Esophagus (tissue), 2 donors: Measurements from ENCODE around the gene NSMCE1. TPM values are rescaled to one million over a fixed set of nuclear protein-coding genes. Genes with fewer than 3 reads are reported as not detected.

ENCODE experiments used
- H3K27ac ChIP-seq, 2 donors: one replicate each; pipeline ENCODE4 v1.5.1; 2013; ENCODE audit warnings: low read depth in 2 of 2, mild to moderate bottlenecking in 2 of 2, inconsistent platforms in 1 of 2, low read length in 1 of 2, moderate library complexity in 1 of 2
- H3K27me3 ChIP-seq, 2 donors: one replicate each; pipeline ENCODE4 v1.6.1; 2013; ENCODE audit warnings: low read length in 2 of 2, control low read depth in 1 of 2, mild to moderate bottlenecking in 1 of 2; ENCODE audit not compliant: insufficient read depth in 2 of 2, control insufficient read depth in 1 of 2
- H3K36me3 ChIP-seq, 2 donors: one replicate each; pipeline ENCODE4 v1.6.1; 2013; ENCODE audit warnings: low read length in 1 of 2; ENCODE audit not compliant: control insufficient read depth in 2 of 2, insufficient read depth in 2 of 2
- H3K4me1 ChIP-seq, 2 donors: one replicate each; pipeline ENCODE4 v1.6.1; 2013; ENCODE audit warnings: low read length in 1 of 2; ENCODE audit not compliant: control insufficient read depth in 2 of 2, insufficient read depth in 2 of 2
- H3K4me3 ChIP-seq, 2 donors: one replicate each; pipeline ENCODE4 v1.5.1; 2013; ENCODE audit warnings: low read length in 2 of 2, mild to moderate bottlenecking in 2 of 2, low read depth in 1 of 2, moderate library complexity in 1 of 2
- H3K9me3 ChIP-seq, 2 donors: one replicate each; pipeline ENCODE4 v1.6.1; 2013; ENCODE audit warnings: mild to moderate bottlenecking in 2 of 2, low read depth in 1 of 2, low read length in 1 of 2, moderate library complexity in 1 of 2; ENCODE audit not compliant: control insufficient read depth in 2 of 2, insufficient read depth in 1 of 2
- WGBS, 2 donors: extraction: QIAGEN DNeasy Blood & Tissue Kit; methylation state at CpG; one replicate each; pipeline ENCODE4 v1.1.7; 2013; 5-methylcytosine and 5-hydroxymethylcytosine counted together
- polyA plus RNA-seq, 2 donors: library from polyadenylated mRNA; stranded (reverse); fragments of 200-250 nt; gene quantifications; one replicate each; pipeline ENCODE4 v1.2.3, GENCODE V29; 2013
- donor health status: healthy with polysubstance abuse.
- donor health status: Bipolar disorder and iron deficiency.

NSMCE1 gene
- polyA plus RNA-seq, 2 donors, result 29.0 to 47.1 TPM

DNA sequence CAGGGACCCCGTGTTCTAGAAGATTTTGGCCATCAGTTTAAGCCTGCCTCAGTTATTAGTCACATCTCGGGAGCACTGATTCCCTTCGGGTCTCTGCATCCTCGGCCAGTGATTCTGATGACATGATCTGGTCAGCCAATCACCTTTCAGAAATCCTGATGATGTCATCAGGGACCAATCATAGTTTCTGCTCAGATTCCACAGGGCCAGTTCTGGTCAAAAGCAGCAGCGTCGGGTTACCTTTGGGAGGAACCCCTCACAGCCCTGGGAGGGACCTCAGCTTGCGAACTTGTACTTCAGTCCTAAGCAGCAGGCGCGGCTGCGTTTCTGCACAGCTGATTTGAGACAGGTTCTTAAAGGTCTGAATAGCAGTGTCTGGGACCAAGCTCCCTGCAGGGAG lies 51.3 kb downstream of the NSMCE1 start:
- no peak overlapping the region for H3K27ac ChIP-seq
- H3K9me3 ChIP-seq, result no peaks in the 10 kb centered on the region
- WGBS, 2 donors, result 81 to 84% methylated on average over 10 of the region's 10 CpGs
- peaks cover 0 to 13% of the 10 kb centered on the region in 2 donors for H3K36me3 ChIP-seq
- H3K4me3 ChIP-seq, result no peak overlapping the region
- H3K4me1 ChIP-seq, result no peaks in the 10 kb centered on the region
- H3K27me3 ChIP-seq, result no peaks in the 10 kb centered on the region

- no peaks in the 10 kb centered on the region for H3K9me3 ChIP-seq
- no peak overlapping the region for H3K4me3 ChIP-seq
- no peaks in the 10 kb centered on the region for H3K4me1 ChIP-seq
- no peaks in the 10 kb centered on the region for H3K27me3 ChIP-seq
- 91 to 93% methylated on average over 16 of the region's 16 CpGs for WGBS, 2 donors
- peaks cover 0 to 13% of the 10 kb centered on the region in 2 donors for H3K36me3 ChIP-seq
- no peak overlapping the region for H3K27ac ChIP-seq
Measured at GRCh38 chr16:27216297-27216885, 52.2 kb downstream of the NSMCE1 start.

GRCh38 chr16:27215660-27216059 lies 52.9 kb downstream of the NSMCE1 start:
- Histone ChIP-seq H3K36me3 (peaks cover 0 to 13% of the 10 kb centered on the region in 2 donors), H3K27ac (no peak overlapping the region), H3K4me3 (no peak overlapping the region)

DNA sequence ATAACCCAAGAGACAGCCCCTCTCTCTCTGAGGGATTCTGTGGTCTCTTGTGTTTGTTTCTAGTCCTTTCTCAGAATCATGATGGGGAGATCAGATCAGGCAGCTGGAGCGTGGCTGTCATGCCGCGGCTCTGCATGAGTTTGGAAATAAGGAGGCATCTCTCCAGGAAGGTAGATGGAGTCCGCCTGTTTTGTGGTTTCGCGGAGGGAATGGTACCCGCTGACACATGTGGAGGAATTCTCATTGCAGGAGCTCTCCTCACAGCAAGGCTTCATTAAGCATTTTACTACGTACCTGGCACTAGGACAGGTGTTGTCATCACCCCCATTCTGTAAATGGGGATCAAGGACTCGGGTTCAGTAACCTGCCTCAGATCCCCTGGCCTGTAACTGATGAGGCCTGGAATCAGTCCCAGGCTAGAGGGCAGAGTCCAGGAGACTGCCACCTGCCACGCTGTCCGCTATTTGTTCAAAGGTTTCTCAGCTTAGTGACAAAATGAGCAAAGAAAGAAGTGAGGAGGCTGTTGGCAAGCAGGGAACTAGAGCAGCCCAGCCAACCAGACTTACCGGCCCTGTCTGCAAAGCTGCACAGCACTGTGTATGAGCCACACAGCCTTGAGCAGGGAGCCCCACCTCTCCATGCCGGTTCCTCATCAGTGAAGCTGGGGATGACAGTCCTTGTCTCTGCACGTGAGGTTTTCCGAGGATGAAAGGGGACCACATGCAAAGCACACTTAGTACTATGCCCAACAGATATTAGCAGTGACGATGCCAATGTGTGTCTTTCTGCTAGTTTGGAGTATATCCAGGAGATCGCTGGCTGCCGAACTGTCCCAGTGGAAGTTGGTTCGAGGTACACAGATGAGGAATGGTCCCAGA lies 54.2 kb downstream of the NSMCE1 start:
- Histone ChIP-seq H3K27ac (no peak overlapping the region), H3K9me3 (no peaks in the 10 kb centered on the region), H3K27me3 (no peaks in the 10 kb centered on the region), H3K4me1 (no peaks in the 10 kb centered on the region), H3K4me3 (no peak overlapping the region), H3K36me3 (peaks cover 5 to 19% of the 10 kb centered on the region in 2 donors)
- 72 to 92% methylated on average over 19 of the region's 19 CpGs for WGBS, 2 donors

More at GRCh38 chr16:27215660-27216059, 52.9 kb downstream of the NSMCE1 start:
- WGBS, 2 donors, result 92% methylated on average over 7 of the region's 7 CpGs
- no peaks in the 10 kb centered on the region for H3K4me1 ChIP-seq
- no peaks in the 10 kb centered on the region for H3K27me3 ChIP-seq
- no peaks in the 10 kb centered on the region for H3K9me3 ChIP-seq

- WGBS, 2 donors, result 88 to 89% methylated on average over 10 of the region's 10 CpGs
- Histone ChIP-seq H3K36me3 (peaks cover 5 to 18% of the 10 kb centered on the region in 2 donors), H3K4me3 (no peak overlapping the region), H3K4me1 (no peaks in the 10 kb centered on the region), H3K27ac (no peak overlapping the region), H3K27me3 (no peaks in the 10 kb centered on the region), H3K9me3 (no peaks in the 10 kb centered on the region)
Measured at GRCh38 chr16:27211026-27211425, 57.5 kb downstream of the NSMCE1 start.

DNA sequence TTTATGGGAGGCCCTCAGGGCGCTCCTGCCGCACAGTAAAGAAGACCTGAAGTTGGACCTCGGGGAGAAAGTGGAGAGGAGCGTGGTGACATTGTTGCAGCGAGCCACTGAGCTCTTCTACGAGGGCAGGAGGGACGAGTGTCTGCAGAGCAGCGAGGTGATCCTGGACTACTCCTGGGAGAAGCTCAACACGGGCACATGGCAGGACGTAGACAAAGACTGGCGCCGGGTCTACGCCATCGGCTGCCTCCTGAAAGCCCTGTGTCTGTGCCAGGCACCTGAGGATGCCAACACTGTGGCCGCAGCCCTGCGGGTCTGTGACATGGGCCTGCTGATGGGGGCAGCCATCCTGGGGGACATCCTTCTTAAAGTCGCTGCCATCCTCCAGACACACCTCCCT lies 58.4 kb downstream of the NSMCE1 start:
- Histone ChIP-seq H3K36me3 (peaks cover 5 to 14% of the 10 kb centered on the region in 2 donors), H3K27me3 (no peaks in the 10 kb centered on the region), H3K27ac (no peak overlapping the region), H3K9me3 (no peaks in the 10 kb centered on the region), H3K4me3 (no peak overlapping the region), H3K4me1 (no peaks in the 10 kb centered on the region)
- 89 to 94% methylated on average over 17 of the region's 17 CpGs for WGBS, 2 donors

DNA sequence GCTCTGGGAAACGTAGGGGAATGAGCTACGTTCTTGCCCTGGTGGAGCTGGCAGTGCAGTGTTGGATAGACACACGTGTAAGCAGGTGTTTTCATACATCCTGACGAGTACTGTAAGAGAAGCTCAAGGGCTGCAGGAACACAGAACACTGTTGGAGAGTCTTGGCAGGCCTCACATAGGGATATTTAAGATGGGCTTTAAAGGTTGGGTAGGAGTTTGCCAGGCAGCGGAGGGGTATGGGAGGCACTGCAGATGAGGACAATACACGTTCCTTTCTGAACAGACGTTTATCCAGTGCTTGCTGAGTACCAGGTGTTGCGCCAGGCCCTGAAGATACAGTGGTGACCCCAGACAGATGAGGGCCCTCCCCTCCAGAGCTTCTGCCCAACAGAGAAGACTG lies 59.0 kb downstream of the NSMCE1 start:
- H3K4me1 ChIP-seq, result no peaks in the 10 kb centered on the region
- H3K27ac ChIP-seq, result no peak overlapping the region
- WGBS, 2 donors, result 84 to 92% methylated on average over 8 of the region's 8 CpGs
- no peaks in the 10 kb centered on the region for H3K27me3 ChIP-seq
- H3K4me3 ChIP-seq, result no peak overlapping the region
- H3K9me3 ChIP-seq, result no peaks in the 10 kb centered on the region
- H3K36me3 ChIP-seq, result peaks cover 5 to 12% of the 10 kb centered on the region in 2 donors

DNA sequence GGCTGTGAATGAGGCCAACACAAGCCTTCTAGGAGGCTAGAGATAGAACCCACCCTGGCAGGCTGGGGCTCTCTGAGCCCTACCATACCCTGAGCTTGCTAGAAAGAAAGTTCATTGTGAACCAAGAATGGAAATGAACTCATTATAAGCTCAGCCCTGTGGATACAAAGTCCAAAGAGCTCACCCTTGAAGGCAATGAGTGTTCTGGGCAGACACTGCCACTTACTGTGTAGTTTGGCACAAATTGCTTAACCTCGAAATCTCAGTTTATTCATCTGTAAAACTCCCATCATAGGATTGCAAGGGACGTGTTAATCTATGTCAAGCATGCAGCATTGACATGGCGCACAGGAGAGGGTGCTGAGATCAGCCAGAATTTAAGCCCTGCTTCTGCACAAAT lies 59.8 kb downstream of the NSMCE1 start:
- Histone ChIP-seq H3K27ac (no peak overlapping the region), H3K9me3 (no peaks in the 10 kb centered on the region), H3K4me3 (no peak overlapping the region), H3K4me1 (peaks cover 0 to 2% of the 10 kb centered on the region in 2 donors), H3K27me3 (no peaks in the 10 kb centered on the region), H3K36me3 (peaks cover 5 to 9% of the 10 kb centered on the region in 2 donors)
- 73 to 85% methylated on average over 3 of the region's 3 CpGs for WGBS, 2 donors

- peaks cover 0 to 2% of the 10 kb centered on the region in 2 donors for H3K4me1 ChIP-seq
- no peak overlapping the region for H3K4me3 ChIP-seq
- H3K36me3 ChIP-seq, result peaks cover 5 to 9% of the 10 kb centered on the region in 2 donors
- no peaks in the 10 kb centered on the region for H3K27me3 ChIP-seq
- WGBS, 2 donors, result 76 to 95% methylated on average over 8 of the region's 8 CpGs
- no peak overlapping the region for H3K27ac ChIP-seq
- H3K9me3 ChIP-seq, result no peaks in the 10 kb centered on the region
Measured at GRCh38 chr16:27208081-27208680, 60.4 kb downstream of the NSMCE1 start.
